Endothelial cell of umbilical vein (primary cell): ENCODE results near the gene CLDN9. TPM values are rescaled to one million over a fixed set of nuclear protein-coding genes. Genes with fewer than 3 reads are reported as not detected.

ENCODE experiments used
- BruUV-seq: library from RNA; stranded (reverse); fragments of 400-500 nt; replicated peaks from 2 replicates; lab custom pipeline; 2021; lab: Mats Ljungman, UMichigan
- CTCF ChIA-PET: fragments of 300-600, 350-600 bp; sonication (Branson Sonifier 250); formaldehyde crosslinking; loops from one replicate; lab custom pipeline; 2021; ENCODE audit warnings: antibody characterized with exemption, inconsistent platforms; lab: Charles Lee
- POLR2A ChIA-PET: fragments of 300-600, 350-600 bp; sonication (Branson Sonifier 250); formaldehyde crosslinking; loops from one replicate; lab custom pipeline; 2021; ENCODE audit warnings: antibody characterized with exemption, inconsistent platforms; lab: Charles Lee
- DNase-seq: peaks from one replicate; pipeline ENCODE4 v3.0.0-alpha.2; 2011; ENCODE audit warnings: low read depth, low spot score
- FAIRE-seq: peaks from 2 replicates; lab custom pipeline; 2011; peaks lifted over from hg19 to GRCh38; lab: Jason Lieb, UNC
- H2AFZ ChIP-seq: 2 replicates; pipeline ENCODE4 v1.6.0; 2012; ENCODE audit warnings: low read depth, low read length, control low read depth, inconsistent platforms
- H3K27ac ChIP-seq: 2 replicates; pipeline ENCODE4 v1.5.1; 2011; ENCODE audit warnings: low read depth, mild to moderate bottlenecking, control low read depth, low read length, moderate library complexity; ENCODE audit not compliant: insufficient read depth
- H3K27me3 ChIP-seq, 2 experiments: 2 replicates each; pipeline versions ENCODE4 v1.6.0 to v1.6.1; 2011; ENCODE audit warnings: low read length in 2 of 2, mixed read lengths in 1 of 2; ENCODE audit not compliant: control insufficient read depth in 2 of 2, insufficient read depth in 2 of 2
- H3K36me3 ChIP-seq, 2 experiments: 2 replicates in 1 of 2; 3 replicates in 1 of 2; pipeline ENCODE4 v1.5.1; 2011; ENCODE audit warnings: low read length in 2 of 2, mild to moderate bottlenecking in 1 of 2, moderate library complexity in 1 of 2; ENCODE audit not compliant: control insufficient read depth in 2 of 2, insufficient read depth in 2 of 2; ENCODE audit errors: extremely low read depth in 1 of 2
- H3K4me1 ChIP-seq: 3 replicates; pipeline ENCODE4 v1.5.1; 2011; ENCODE audit warnings: mild to moderate bottlenecking, low read length; ENCODE audit not compliant: control insufficient read depth, insufficient read depth; ENCODE audit errors: extremely low read depth
- H3K4me2 ChIP-seq: 2 replicates; pipeline ENCODE4 v1.6.1; 2011; ENCODE audit warnings: low read length, control low read depth, mixed read lengths; ENCODE audit not compliant: insufficient read depth
- H3K4me3 ChIP-seq, 3 experiments: fragments of 200-600 bp in 1 of 3; sonication (generic), shearing (Covaris generic) in 1 of 3; replicated peaks in 1 of 3; 2 replicates each; pipeline ENCODE4 v1.5.1; 2011 to 2016; ENCODE audit warnings: control low read depth in 3 of 3, low read length in 3 of 3, mild to moderate bottlenecking in 2 of 3, inconsistent platforms in 1 of 3, low read depth in 1 of 3, moderate library complexity in 1 of 3; ENCODE audit not compliant: insufficient read depth in 1 of 3
- H3K79me2 ChIP-seq: 2 replicates; pipeline ENCODE4 v1.6.0; 2012; ENCODE audit warnings: low read length, inconsistent platforms; ENCODE audit not compliant: control insufficient read depth, insufficient read depth
- H3K9ac ChIP-seq: replicated peaks from 2 replicates; pipeline ENCODE3; 2011; ENCODE audit warnings: low read length, control low read depth; ENCODE audit not compliant: insufficient read depth; ENCODE audit errors: extremely low read depth
- H3K9me1 ChIP-seq: replicated peaks from 3 replicates; pipeline ENCODE4 v1.6.0; 2011; ENCODE audit warnings: mild to moderate bottlenecking, low read length; ENCODE audit not compliant: control insufficient read depth, insufficient read depth; ENCODE audit errors: extremely low read depth
- H3K9me3 ChIP-seq: replicated peaks from 2 replicates; pipeline ENCODE4 v1.5.1; 2012; ENCODE audit warnings: low read length, inconsistent platforms; ENCODE audit not compliant: control insufficient read depth, insufficient read depth
- H4K20me1 ChIP-seq: replicated peaks from 2 replicates; pipeline ENCODE3; 2011; ENCODE audit warnings: mild to moderate bottlenecking, low read length; ENCODE audit not compliant: control insufficient read depth, insufficient read depth; ENCODE audit errors: extremely low read depth
- EZH2 ChIP-seq: IDR thresholded peaks from 2 replicates; pipeline ENCODE4 v1.6.1; 2012; ENCODE audit warnings: borderline replicate concordance, low read depth, mild to moderate bottlenecking, moderate library complexity, low read length, inconsistent platforms; ENCODE audit not compliant: severe bottlenecking
- FOS ChIP-seq: IDR thresholded peaks from 2 replicates; pipeline ENCODE4 v1.6.1; 2011; ENCODE audit warnings: mild to moderate bottlenecking, low read length, moderate library complexity, borderline replicate concordance; ENCODE audit not compliant: insufficient read depth
- GATA2 ChIP-seq: IDR thresholded peaks from 2 replicates; pipeline ENCODE4 v1.7.0; 2011; ENCODE audit warnings: low read depth, mild to moderate bottlenecking, moderate library complexity, mixed read lengths, low read length; ENCODE audit not compliant: insufficient read length, insufficient read depth
- JUN ChIP-seq: IDR thresholded peaks from 2 replicates; pipeline ENCODE4 v1.6.1; 2011; ENCODE audit warnings: borderline replicate concordance, low read depth; ENCODE audit not compliant: insufficient read length, insufficient read depth
- MYC ChIP-seq: IDR thresholded peaks from one replicate; pipeline ENCODE4 v1.6.1; 2011; ENCODE audit warnings: mild to moderate bottlenecking, low read depth, low read length
- POLR2A ChIP-seq: IDR thresholded peaks from 2 replicates; pipeline ENCODE4 v1.6.1; 2012; ENCODE audit warnings: low read depth, mild to moderate bottlenecking, control low read depth, low read length
- POLR2AphosphoS5 ChIP-seq: IDR thresholded peaks from 2 replicates; pipeline ENCODE4 v1.6.1; 2012; ENCODE audit warnings: low read depth, mild to moderate bottlenecking, control low read depth, low read length, moderate library complexity; ENCODE audit not compliant: insufficient read depth
- dilution Hi-C: fragments of 300-500 bp; cut with MboI; formaldehyde crosslinking; loops from one replicate; pipeline ENCODE4 v1.15.0; 2019; ENCODE audit warnings: low sequenced_read_pairs; ENCODE audit not compliant: extremely low pct_ligation_motif_present
- intact Hi-C: fragments of 100-400 bp; cut with micrococcal nuclease; formaldehyde crosslinking; loops from one replicate; pipeline ENCODE4 v1.10.0; 2022
- polyA plus RNA-seq, 4 experiments: library from polyadenylated mRNA; depleted of rRNA in 3 of 4; stranded (reverse) in 3 of 4; unstranded in 1 of 4; fragments of >200 nt; gene quantifications; 2 replicates each; pipeline versions ENCODE4 v1.2.1 to v1.2.3, GENCODE V29; 2011 to 2012; ENCODE audit warnings: missing spikeins in 1 of 4
- total RNA-seq: library from RNA; stranded (reverse); gene quantifications from 2 replicates; pipeline ENCODE4 v1.2.3, GENCODE V29; 2021
- TF ChIP-seq, protein P1 (sequence below), 2 donors: IDR thresholded peaks; 1 replicate in 1 of 2; 2 replicates in 1 of 2; pipeline ENCODE4 v1.5.1; 2011; ENCODE audit warnings: low read length in 2 of 2, mild to moderate bottlenecking in 2 of 2, moderate library complexity in 2 of 2, control low read depth in 1 of 2, inconsistent platforms in 1 of 2, low read depth in 1 of 2; ENCODE audit not compliant: insufficient read depth in 1 of 2; ENCODE audit errors: extremely low read depth in 1 of 2

The CLDN9 gene
- total and polyA plus RNA-seq, 2 donors (not counting 3 experiments of a cell fraction or from before 2014, with no cell fraction given): 0.06 TPM; not detected in 1

DNA sequence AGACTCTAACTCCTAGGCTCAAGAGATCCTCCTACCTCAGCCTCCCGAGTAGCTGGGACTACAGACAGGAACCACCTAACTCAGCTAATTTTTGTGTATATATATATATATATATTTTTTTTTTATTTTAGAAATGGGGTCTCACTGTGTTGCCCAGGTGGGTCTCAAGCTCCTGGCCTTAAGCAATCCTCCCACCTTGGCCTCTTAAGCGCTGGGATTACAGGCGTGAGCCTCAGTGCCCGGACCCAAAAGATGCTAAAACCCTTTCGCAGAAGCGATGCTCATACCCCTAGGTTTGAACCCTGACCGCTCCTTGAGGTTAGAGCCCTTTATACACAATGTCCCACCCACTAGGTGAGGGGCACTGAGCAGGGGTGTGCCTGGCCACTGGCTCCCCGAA is 2.2 kb upstream of the CLDN9 start:
- Histone ChIP-seq H3K9me3 (no peaks in the 10 kb centered on the region), H3K9ac (no peak overlapping the region), H3K9me1 (no peaks in the 10 kb centered on the region), H3K27me3 (peaks cover 20 to 21% of the 10 kb centered on the region in 2 experiments), H3K4me2 (no peak overlapping the region), H3K79me2 (no peaks in the 10 kb centered on the region), H3K4me3 (no peak overlapping the region), H3K36me3 (no peaks in the 10 kb centered on the region), H3K4me1 (peaks cover 13% of the 10 kb centered on the region), H4K20me1 (no peaks in the 10 kb centered on the region), H2AFZ (no peak overlapping the region), H3K27ac (no peak overlapping the region)
- BruUV-seq: no TSS peak
- POLR2A ChIA-PET: interaction anchor here (1.2 kb wide), 1 partner anchor 9 kb away, joined by 6 read pairs; the partner anchor contains the start of gene TNFRSF12A
- intact Hi-C loops (no loop called here), dilution Hi-C loops (no loop called here)
- no peak for DNase-seq
- no peak for FAIRE-seq
- CTCF ChIA-PET: interaction anchor here (1.8 to 2.0 kb wide), 3 partner anchors 10 to 41 kb away, joined by 4 to 9 read pairs (median 7); partner anchors contain the start of genes PAQR4 and TNFRSF12A
- TF ChIP-seq JUN (no peak), EZH2 (no peak), POLR2AphosphoS5 (no peak), MYC (no peak), GATA2 (no peak), POLR2A (no peak), FOS (no peak)
- TF ChIP-seq, protein P1, sequence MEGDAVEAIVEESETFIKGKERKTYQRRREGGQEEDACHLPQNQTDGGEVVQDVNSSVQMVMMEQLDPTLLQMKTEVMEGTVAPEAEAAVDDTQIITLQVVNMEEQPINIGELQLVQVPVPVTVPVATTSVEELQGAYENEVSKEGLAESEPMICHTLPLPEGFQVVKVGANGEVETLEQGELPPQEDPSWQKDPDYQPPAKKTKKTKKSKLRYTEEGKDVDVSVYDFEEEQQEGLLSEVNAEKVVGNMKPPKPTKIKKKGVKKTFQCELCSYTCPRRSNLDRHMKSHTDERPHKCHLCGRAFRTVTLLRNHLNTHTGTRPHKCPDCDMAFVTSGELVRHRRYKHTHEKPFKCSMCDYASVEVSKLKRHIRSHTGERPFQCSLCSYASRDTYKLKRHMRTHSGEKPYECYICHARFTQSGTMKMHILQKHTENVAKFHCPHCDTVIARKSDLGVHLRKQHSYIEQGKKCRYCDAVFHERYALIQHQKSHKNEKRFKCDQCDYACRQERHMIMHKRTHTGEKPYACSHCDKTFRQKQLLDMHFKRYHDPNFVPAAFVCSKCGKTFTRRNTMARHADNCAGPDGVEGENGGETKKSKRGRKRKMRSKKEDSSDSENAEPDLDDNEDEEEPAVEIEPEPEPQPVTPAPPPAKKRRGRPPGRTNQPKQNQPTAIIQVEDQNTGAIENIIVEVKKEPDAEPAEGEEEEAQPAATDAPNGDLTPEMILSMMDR (IDR thresholded peaks at IDR 0.05; ENCODE audit: extremely low read depth in 1 of 2, insufficient read depth in 1 of 2, low read depth in 1 of 2, low read length in 2 of 2): no peak
